Large intestine (tissue), 3 donors: ENCODE results near the gene MUTYH. TPM values are rescaled to one million over a fixed set of nuclear protein-coding genes. Genes with fewer than 3 reads are reported as not detected.
A peak's percentile ranks its signal among the peaks of the same experiment; 100 is the strongest.

Experiments used
- DNase-seq, 2 donors: peaks; one replicate each; pipeline versions ENCODE4 v3.0.0 to v3.0.0-alpha.2; 2013
- H3K27ac ChIP-seq: one replicate; pipeline ENCODE4 v1.5.1; 2013; ENCODE audit warnings: low read length
- H3K27me3 ChIP-seq: 2 replicates; pipeline ENCODE4 v1.6.1; 2013; ENCODE audit warnings: low read length; ENCODE audit not compliant: control insufficient read depth, insufficient read depth
- H3K36me3 ChIP-seq: 2 replicates; pipeline ENCODE4 v1.6.1; 2013; ENCODE audit warnings: low read length; ENCODE audit not compliant: control insufficient read depth, insufficient read depth
- H3K4me1 ChIP-seq: one replicate; pipeline ENCODE4 v1.6.1; 2013; ENCODE audit warnings: low read length; ENCODE audit not compliant: control insufficient read depth, insufficient read depth
- H3K4me3 ChIP-seq: one replicate; pipeline ENCODE4 v1.5.1; 2013; ENCODE audit warnings: low read length
- H3K9me3 ChIP-seq: one replicate; pipeline ENCODE4 v1.6.1; 2013; ENCODE audit warnings: mild to moderate bottlenecking, low read depth, low read length, moderate library complexity; ENCODE audit not compliant: control insufficient read depth
- WGBS: methylation state at CpG from one replicate; pipeline ENCODE4 v1.1.5; 2013; ENCODE audit warnings: low lambda C conversion rate; ENCODE audit not compliant: insufficient coverage; 5-methylcytosine and 5-hydroxymethylcytosine counted together
- polyA plus RNA-seq: library from polyadenylated mRNA; unstranded; fragments of 120-200 nt; gene quantifications from one replicate; pipeline ENCODE4 v1.2.1, GENCODE V29; 2013

The MUTYH gene
- polyA plus RNA-seq, 1 donor, result 34.1 TPM

DNA sequence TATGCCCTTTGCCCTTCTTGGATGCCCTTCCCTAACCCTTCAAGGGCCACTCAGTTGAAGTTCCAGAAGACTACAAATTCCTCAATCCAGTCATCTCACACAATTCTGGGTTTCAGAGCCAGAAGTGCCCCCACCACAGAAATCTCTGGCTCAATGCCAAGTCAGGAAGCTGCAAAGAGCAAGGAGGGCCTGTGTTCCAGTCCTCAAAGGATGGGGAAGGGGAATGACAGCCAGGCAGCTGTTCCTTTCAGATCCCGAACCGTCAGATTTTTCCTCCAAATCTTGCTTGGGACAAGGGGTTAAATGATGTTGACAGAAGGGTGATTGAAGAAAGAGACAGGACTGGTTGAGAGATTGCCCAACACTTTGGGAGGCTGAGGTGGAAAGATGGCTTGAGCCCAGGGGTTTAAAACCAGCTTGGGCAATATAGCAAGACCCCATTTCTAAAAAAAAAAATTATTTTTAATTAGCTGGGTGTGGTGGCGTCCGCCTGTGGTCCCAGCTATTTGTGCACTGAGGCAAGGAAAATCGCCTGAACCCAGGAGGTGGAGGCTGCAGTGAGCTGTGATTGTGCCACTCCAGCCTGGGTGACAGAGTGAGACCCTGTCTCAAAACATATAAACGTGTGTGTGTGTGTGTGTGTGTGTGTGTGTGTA, 14.3 kb downstream of the MUTYH start:
- Histone ChIP-seq H3K4me3 (peak overlapping the region; percentile 64), H3K36me3 (peaks cover 8% of the 10 kb centered on the region), H3K9me3 (peaks cover 4% of the 10 kb centered on the region), H3K27ac (no peak overlapping the region), H3K4me1 (peaks cover 24% of the 10 kb centered on the region), H3K27me3 (no peaks in the 10 kb centered on the region)
- 95% methylated on average over 4 of the region's 6 CpGs for WGBS
- DNase-seq, result no peak

DNA sequence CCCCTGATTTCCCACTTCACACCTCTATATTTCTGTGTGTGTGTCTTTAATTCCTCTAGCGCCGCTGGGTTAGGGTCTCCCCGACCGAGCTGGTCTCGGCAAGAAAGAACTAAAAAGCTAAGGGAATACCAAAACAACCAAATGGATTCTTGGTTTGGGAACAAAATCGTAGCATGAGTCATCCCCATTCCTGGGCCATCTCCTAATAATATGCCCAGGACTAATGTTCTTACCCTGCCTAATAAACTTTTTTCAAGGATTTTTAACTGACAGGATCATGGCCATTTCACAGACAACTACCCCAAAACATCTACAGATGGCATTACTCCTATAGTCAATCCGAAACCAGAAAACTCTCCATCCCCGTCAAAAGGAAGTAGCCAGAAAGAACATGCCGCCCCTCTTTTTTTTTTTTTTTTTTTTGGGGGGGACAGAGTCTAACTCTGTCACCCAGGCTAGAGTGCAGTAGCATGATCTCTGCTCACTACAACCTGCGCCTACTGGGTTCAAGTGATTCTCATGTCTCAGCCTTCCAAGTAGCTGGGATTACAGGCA, 17.7 kb downstream of the MUTYH start:
- no peak for DNase-seq
- WGBS, result 93% methylated on average over 5 of the region's 10 CpGs
- peaks cover 3% of the 10 kb centered on the region for H3K9me3 ChIP-seq

DNA sequence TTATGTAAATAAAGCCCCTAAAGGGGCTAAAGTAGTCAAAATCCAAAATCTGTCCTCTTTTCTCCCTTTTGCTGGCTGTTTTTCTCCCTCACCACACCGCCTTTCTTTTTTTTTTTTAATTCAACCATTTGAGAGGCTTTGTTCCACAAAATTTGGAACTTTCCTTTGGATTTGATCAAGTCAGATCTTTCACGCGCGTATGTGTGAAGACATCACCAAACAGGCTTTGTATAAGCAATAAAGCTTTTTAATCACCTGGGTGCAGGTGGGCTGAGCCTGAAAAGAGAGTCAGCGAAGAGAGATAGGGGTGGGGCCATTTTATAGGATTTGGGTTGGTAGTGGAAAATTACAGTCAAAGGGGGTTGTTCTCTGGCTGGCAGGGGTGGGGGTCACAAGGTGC, 18.8 kb downstream of the MUTYH start:
- Histone ChIP-seq H3K4me3 (no peak overlapping the region), H3K36me3 (no peaks in the 10 kb centered on the region), H3K27me3 (no peaks in the 10 kb centered on the region), H3K9me3 (no peaks in the 10 kb centered on the region), H3K27ac (no peak overlapping the region), H3K4me1 (no peaks in the 10 kb centered on the region)
- 67% methylated on average over 1 of the region's 5 CpGs for WGBS
- no peak for DNase-seq

More for the DNA sequence above, 17.7 kb downstream of the MUTYH start:
- H3K36me3 ChIP-seq, result no peaks in the 10 kb centered on the region
- no peak overlapping the region for H3K4me3 ChIP-seq
- H3K27ac ChIP-seq, result no peak overlapping the region
- H3K4me1 ChIP-seq, result peaks cover 9% of the 10 kb centered on the region
- no peaks in the 10 kb centered on the region for H3K27me3 ChIP-seq

GRCh38 chr1:45319761-45320160, 20.5 kb downstream of the MUTYH start:
- H3K36me3 ChIP-seq, result no peaks in the 10 kb centered on the region
- no peak overlapping the region for H3K27ac ChIP-seq
- H3K9me3 ChIP-seq, result no peaks in the 10 kb centered on the region
- WGBS, result no CpG with 5 or more reads among the region's 4 CpGs
- no peak overlapping the region for H3K4me3 ChIP-seq
- no peak for DNase-seq
- no peaks in the 10 kb centered on the region for H3K4me1 ChIP-seq
- no peaks in the 10 kb centered on the region for H3K27me3 ChIP-seq

- Histone ChIP-seq H3K27me3 (no peaks in the 10 kb centered on the region), H3K4me3 (no peak overlapping the region), H3K36me3 (no peaks in the 10 kb centered on the region), H3K27ac (no peak overlapping the region), H3K9me3 (no peaks in the 10 kb centered on the region), H3K4me1 (no peaks in the 10 kb centered on the region)
- 45% methylated on average over 2 of the region's 4 CpGs for WGBS
- no peak for DNase-seq
These were observed 23.1 kb downstream of the MUTYH start for GRCh38 chr1:45317166-45317565.

DNA sequence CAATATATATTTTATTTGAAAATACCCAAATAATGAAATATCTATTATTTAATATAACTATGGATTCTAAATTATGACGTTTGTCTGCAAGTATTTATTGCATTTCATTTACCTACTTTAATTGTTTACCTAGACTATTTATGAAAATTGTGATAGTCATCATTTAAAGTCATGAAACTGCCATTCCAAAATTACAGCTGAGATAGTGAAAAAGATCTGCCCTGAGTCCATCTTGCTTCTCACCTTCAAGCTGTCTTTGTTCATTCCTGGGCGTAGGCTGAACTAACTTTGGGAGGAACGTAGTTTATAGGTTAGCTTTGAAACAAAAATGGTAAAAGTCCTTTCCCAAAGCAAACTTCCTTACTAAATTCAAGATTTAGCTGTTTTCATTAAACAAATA, 26.0 kb downstream of the MUTYH start:
- no peak for DNase-seq
- H3K27me3 ChIP-seq, result no peaks in the 10 kb centered on the region

GRCh38 chr1:45306905-45307304, 33.3 kb downstream of the MUTYH start:
- no peak overlapping the region for H3K27ac ChIP-seq
- H3K4me3 ChIP-seq, result no peak overlapping the region
- no peak for DNase-seq
- H3K36me3 ChIP-seq, result no peaks in the 10 kb centered on the region
- WGBS, result 82% methylated on average over 2 of the region's 3 CpGs
- no peaks in the 10 kb centered on the region for H3K27me3 ChIP-seq
- H3K4me1 ChIP-seq, result peaks cover 11% of the 10 kb centered on the region
- H3K9me3 ChIP-seq, result no peaks in the 10 kb centered on the region

More for the DNA sequence above, 26.0 kb downstream of the MUTYH start:
- Histone ChIP-seq H3K27ac (no peak overlapping the region), H3K36me3 (no peaks in the 10 kb centered on the region), H3K9me3 (no peaks in the 10 kb centered on the region), H3K4me3 (no peak overlapping the region), H3K4me1 (no peaks in the 10 kb centered on the region)
- WGBS, result 90% methylated on average over 2 of the region's 3 CpGs

- DNase-seq, result no peak
- no peaks in the 10 kb centered on the region for H3K9me3 ChIP-seq
- H3K4me3 ChIP-seq, result no peak overlapping the region
- no peak overlapping the region for H3K27ac ChIP-seq
- no peaks in the 10 kb centered on the region for H3K27me3 ChIP-seq
- peaks cover 11% of the 10 kb centered on the region for H3K4me1 ChIP-seq
- no peaks in the 10 kb centered on the region for H3K36me3 ChIP-seq
- no CpG with 5 or more reads among the region's 8 CpGs for WGBS
These were observed 33.9 kb downstream of the MUTYH start for GRCh38 chr1:45306319-45306718.

DNA sequence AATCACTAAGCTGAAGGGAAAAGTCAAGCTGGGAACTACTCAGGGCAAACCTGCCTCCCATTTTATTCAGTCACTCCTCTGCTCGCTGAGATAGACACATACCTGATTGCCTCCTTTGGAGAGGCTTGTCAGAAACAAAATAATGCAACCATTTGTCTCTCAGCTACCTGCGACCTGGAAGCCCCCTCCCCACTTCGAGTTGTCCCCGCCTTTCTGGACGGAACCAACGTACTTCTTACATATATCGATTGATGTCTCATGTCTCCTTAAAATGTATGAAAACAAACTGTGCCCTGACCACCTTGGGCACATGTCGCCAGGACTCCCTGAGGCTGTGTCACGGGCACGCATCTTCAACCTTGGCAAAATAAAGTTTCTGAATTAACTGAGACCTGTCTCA, 35.0 kb downstream of the MUTYH start:
- Histone ChIP-seq H3K36me3 (no peaks in the 10 kb centered on the region), H3K4me3 (no peak overlapping the region), H3K4me1 (peaks cover 11% of the 10 kb centered on the region), H3K27ac (no peak overlapping the region), H3K27me3 (no peaks in the 10 kb centered on the region), H3K9me3 (no peaks in the 10 kb centered on the region)
- no CpG with 5 or more reads among the region's 10 CpGs for WGBS
- no peak for DNase-seq

DNA sequence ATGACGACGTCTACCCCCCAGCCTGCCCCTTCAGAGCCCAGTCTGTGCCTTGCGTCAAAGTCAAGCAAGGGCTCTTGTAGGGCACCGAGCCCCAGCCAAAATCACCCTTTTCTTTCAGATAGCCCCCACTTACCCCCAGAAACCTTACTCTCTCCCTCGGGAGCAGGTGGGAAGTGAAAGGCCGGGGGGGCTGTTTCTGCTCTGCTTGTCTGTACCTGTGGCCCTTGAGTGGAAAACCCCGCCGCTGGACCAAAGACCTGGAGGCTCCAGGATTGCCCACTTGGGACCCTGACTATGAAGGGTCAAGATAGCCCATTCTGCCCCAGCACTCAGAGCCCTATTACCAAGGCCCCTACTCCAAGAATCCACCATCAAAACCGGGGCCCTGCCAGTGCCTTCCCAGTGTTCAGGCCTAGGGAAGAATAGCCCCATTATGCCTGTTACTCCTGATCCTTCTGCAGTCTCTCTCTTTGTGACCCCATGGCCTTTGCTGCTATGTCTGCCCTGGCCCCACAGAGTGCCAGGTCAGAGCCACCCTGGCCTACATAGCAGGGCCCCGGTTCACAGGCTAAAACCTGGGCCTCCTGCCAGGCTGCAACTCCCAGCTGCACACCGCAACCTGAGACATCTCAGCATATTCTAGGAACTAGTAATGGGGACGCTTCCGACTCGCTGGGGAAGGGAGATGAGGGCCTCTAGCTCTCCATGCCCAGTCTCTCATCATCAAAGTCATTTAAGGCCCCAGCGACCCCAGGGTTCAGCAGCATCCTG, 35.7 kb downstream of the MUTYH start:
- peak in 1 of 2 donors; percentile 46 for DNase-seq
- WGBS, result no CpG with 5 or more reads among the region's 15 CpGs

More for the DNA sequence above, 35.7 kb downstream of the MUTYH start:
- peak overlapping the region; percentile 78 for H3K4me3 ChIP-seq
- H3K36me3 ChIP-seq, result no peaks in the 10 kb centered on the region
- H3K9me3 ChIP-seq, result no peaks in the 10 kb centered on the region
- H3K4me1 ChIP-seq, result peaks cover 11% of the 10 kb centered on the region
- H3K27me3 ChIP-seq, result no peaks in the 10 kb centered on the region
- H3K27ac ChIP-seq, result peak overlapping the region; percentile 93
